Fibroblast of lung (primary cell): ENCODE data around the gene ABLIM2. TPM values are rescaled to one million over a fixed set of nuclear protein-coding genes. Genes with fewer than 3 reads are reported as not detected.

Source experiments
- DNase-seq, 2 donors: peaks; one replicate each; pipeline versions ENCODE4 v3.0.0 to v3.0.0-alpha.2; 2010; ENCODE audit warnings: low read depth in 2 of 2
- H2AFZ ChIP-seq: 2 replicates; pipeline ENCODE4 v1.5.1; 2012; ENCODE audit warnings: low read length, control low read depth, inconsistent platforms
- H3K27ac ChIP-seq: 2 replicates; pipeline ENCODE4 v1.5.1; 2011; ENCODE audit warnings: low read length, control low read depth; ENCODE audit not compliant: insufficient read depth
- H3K27me3 ChIP-seq: 2 replicates; pipeline ENCODE4 v1.5.1; 2011; ENCODE audit warnings: mild to moderate bottlenecking, low read length; ENCODE audit not compliant: control insufficient read depth, insufficient read depth
- H3K36me3 ChIP-seq: 2 replicates; pipeline ENCODE4 v1.5.1; 2011; ENCODE audit warnings: low read length; ENCODE audit not compliant: control insufficient read depth, insufficient read depth
- H3K4me1 ChIP-seq: 2 replicates; pipeline ENCODE4 v1.5.1; 2011; ENCODE audit warnings: low read length; ENCODE audit not compliant: control insufficient read depth, insufficient read depth; ENCODE audit errors: extremely low read depth
- H3K4me2 ChIP-seq: 2 replicates; pipeline ENCODE4 v1.5.1; 2011; ENCODE audit warnings: low read length, control low read depth; ENCODE audit not compliant: insufficient read depth; ENCODE audit errors: extremely low read depth
- H3K4me3 ChIP-seq, 4 experiments: fragments of 200-600 bp in 1 of 4; sonication (generic) in 1 of 4; replicated peaks in 1 of 4; 2 replicates each; pipeline ENCODE4 v1.5.1; 2011 to 2016; ENCODE audit warnings: low read length in 4 of 4, low read depth in 3 of 4, mild to moderate bottlenecking in 3 of 4, control low read depth in 2 of 4, inconsistent platforms in 1 of 4, mixed read lengths in 1 of 4; ENCODE audit not compliant: insufficient read depth in 1 of 4; ENCODE audit errors: control extremely low read depth in 1 of 4
- H3K79me2 ChIP-seq: 2 replicates; pipeline ENCODE4 v1.5.1; 2012; ENCODE audit warnings: mild to moderate bottlenecking, low read length, inconsistent platforms; ENCODE audit not compliant: control insufficient read depth, insufficient read depth
- H3K9ac ChIP-seq: 2 replicates; pipeline ENCODE4 v1.5.1; 2011; ENCODE audit warnings: mild to moderate bottlenecking, low read length, control low read depth; ENCODE audit not compliant: insufficient read depth
- H3K9me3 ChIP-seq: 2 replicates; pipeline ENCODE4 v1.5.1; 2012; ENCODE audit warnings: low read depth, low read length; ENCODE audit not compliant: control insufficient read depth, insufficient read depth
- H4K20me1 ChIP-seq: 2 replicates; pipeline ENCODE4 v1.5.1; 2011; ENCODE audit warnings: low read length; ENCODE audit not compliant: control insufficient read depth, insufficient read depth; ENCODE audit errors: extremely low read depth
- CTCF ChIP-seq, 2 donors: IDR thresholded peaks in 1 of 2; conservative IDR thresholded peaks in 1 of 2; 1 replicate in 1 of 2; 2 replicates in 1 of 2; pipeline ENCODE4 v1.5.1; 2011 to 2012; ENCODE audit warnings: low read length in 2 of 2, control low read depth in 1 of 2, inconsistent platforms in 1 of 2, low read depth in 1 of 2, mild to moderate bottlenecking in 1 of 2
- EZH2 ChIP-seq: IDR thresholded peaks from 2 replicates; pipeline ENCODE4 v1.5.1; 2012; ENCODE audit warnings: low read length, control low read depth, mild to moderate bottlenecking; ENCODE audit errors: missing control alignments
- polyA plus RNA-seq, 2 donors: library from polyadenylated mRNA; depleted of rRNA in 1 of 2; stranded (reverse) in 1 of 2; unstranded in 1 of 2; fragments of >200 nt; gene quantifications; 2 replicates each; pipeline ENCODE4 v1.2.1, GENCODE V29; 2011 to 2012; ENCODE audit warnings: missing spikeins in 1 of 2
- total RNA-seq: library from RNA; depleted of rRNA; stranded (reverse); fragments of >200 nt; gene quantifications from 2 replicates; pipeline ENCODE4 v1.2.1, GENCODE V29; 2014

ABLIM2 gene
- total and polyA plus RNA-seq, 2 donors (not counting 1 experiment from before 2014, with no cell fraction given) = 0.66 to 2.6 TPM

- H2AFZ ChIP-seq = no peak overlapping the region
- no peaks in the 10 kb centered on the region for H3K36me3 ChIP-seq
- H4K20me1 ChIP-seq = no peaks in the 10 kb centered on the region
- H3K4me2 ChIP-seq = no peak overlapping the region
- no peaks in the 10 kb centered on the region for H3K79me2 ChIP-seq
- H3K27ac ChIP-seq = no peak overlapping the region
- H3K9ac ChIP-seq = no peak overlapping the region
- H3K27me3 ChIP-seq = no peaks in the 10 kb centered on the region
- TF ChIP-seq EZH2 = no peak
- no peak for TF ChIP-seq CTCF (conservative IDR thresholded peaks at IDR 0.05 in 1 of 2, IDR thresholded peaks at IDR 0.05 in 1 of 2; ENCODE audit: low read depth in 1 of 2, low read length in 2 of 2)
- H3K4me1 ChIP-seq = no peaks in the 10 kb centered on the region
- no peak for DNase-seq
- H3K4me3 ChIP-seq = no peak overlapping the region
- no peaks in the 10 kb centered on the region for H3K9me3 ChIP-seq
Measured at GRCh38 chr4:8121292-8122015, 37.2 kb downstream of the ABLIM2 start.

- Histone ChIP-seq H3K79me2 (no peaks in the 10 kb centered on the region), H3K4me1 (no peaks in the 10 kb centered on the region), H3K9ac (no peak overlapping the region), H3K9me3 (no peaks in the 10 kb centered on the region), H3K36me3 (no peaks in the 10 kb centered on the region), H3K4me2 (no peak overlapping the region), H3K4me3 (no peak overlapping the region), H3K27me3 (no peaks in the 10 kb centered on the region), H2AFZ (no peak overlapping the region), H4K20me1 (no peaks in the 10 kb centered on the region), H3K27ac (no peak overlapping the region)
- TF ChIP-seq EZH2 (no peak), CTCF (conservative IDR thresholded peaks at IDR 0.05 in 1 of 2, IDR thresholded peaks at IDR 0.05 in 1 of 2; ENCODE audit: low read depth in 1 of 2, low read length in 2 of 2) (no peak)
- no peak for DNase-seq
Measured at GRCh38 chr4:8120501-8120900, 38.1 kb downstream of the ABLIM2 start.

- TF ChIP-seq EZH2 = no peak
- no peak for TF ChIP-seq CTCF (conservative IDR thresholded peaks at IDR 0.05 in 1 of 2, IDR thresholded peaks at IDR 0.05 in 1 of 2; ENCODE audit: low read depth in 1 of 2, low read length in 2 of 2)
- Histone ChIP-seq H3K36me3 (no peaks in the 10 kb centered on the region), H3K27ac (no peak overlapping the region), H3K4me2 (no peak overlapping the region), H3K9ac (no peak overlapping the region), H3K9me3 (no peaks in the 10 kb centered on the region), H3K4me3 (no peak overlapping the region), H3K4me1 (no peaks in the 10 kb centered on the region), H3K27me3 (no peaks in the 10 kb centered on the region), H4K20me1 (no peaks in the 10 kb centered on the region), H2AFZ (no peak overlapping the region), H3K79me2 (no peaks in the 10 kb centered on the region)
- no peak for DNase-seq
Measured at GRCh38 chr4:8119877-8120276, 38.7 kb downstream of the ABLIM2 start.
